ENCODE measurements around the gene CPOX. TPM values are rescaled to one million over a fixed set of nuclear protein-coding genes. Genes with fewer than 3 reads are reported as not detected.

The CPOX gene
- total and polyA plus RNA-seq, 8 donors: 4.1 to 43.7 (median 14.9) TPM

- no peak overlapping the region for H3K27ac ChIP-seq
- H3K36me3 ChIP-seq: no peaks in the 10 kb centered on the region
- no peak for TF ChIP-seq EP300 (IDR thresholded peaks at IDR 0.05)
- no peak for TF ChIP-seq POLR2AphosphoS5 (IDR thresholded peaks at IDR 0.05)
- TF ChIP-seq CTCF (IDR thresholded peaks at IDR 0.05): no peak
- TF ChIP-seq POLR2A (IDR thresholded peaks at IDR 0.05): no peak
- DNase-seq: no peak
- no peak overlapping the region for H3K4me3 ChIP-seq
- intact Hi-C loops (cut with DNase I; ENCODE audit: low total_unique reads): no loop called here
- no peaks in the 10 kb centered on the region for H3K9me3 ChIP-seq
- no peaks in the 10 kb centered on the region for H3K27me3 ChIP-seq
- H3K4me1 ChIP-seq: no peaks in the 10 kb centered on the region
These were observed 34.9 kb upstream of the CPOX start for GRCh38 chr3:98628317-98628716.

- no peak for DNase-seq
- Histone ChIP-seq H3K27ac (no peak overlapping the region), H3K27me3 (no peaks in the 10 kb centered on the region), H3K36me3 (no peaks in the 10 kb centered on the region), H3K9me3 (no peaks in the 10 kb centered on the region), H3K4me3 (no peak overlapping the region), H3K4me1 (no peaks in the 10 kb centered on the region)
- TF ChIP-seq POLR2A (IDR thresholded peaks at IDR 0.05): no peak
- TF ChIP-seq CTCF (IDR thresholded peaks at IDR 0.05): no peak
- 88 to 90% (median 90%) methylated on average over 4 of the region's 4 CpGs for WGBS, 5 donors
- intact Hi-C loops (cut with DNase I; ENCODE audit: low total_unique reads): no loop called here
These were observed 32.7 kb upstream of the CPOX start for GRCh38 chr3:98626151-98626550.

DNA sequence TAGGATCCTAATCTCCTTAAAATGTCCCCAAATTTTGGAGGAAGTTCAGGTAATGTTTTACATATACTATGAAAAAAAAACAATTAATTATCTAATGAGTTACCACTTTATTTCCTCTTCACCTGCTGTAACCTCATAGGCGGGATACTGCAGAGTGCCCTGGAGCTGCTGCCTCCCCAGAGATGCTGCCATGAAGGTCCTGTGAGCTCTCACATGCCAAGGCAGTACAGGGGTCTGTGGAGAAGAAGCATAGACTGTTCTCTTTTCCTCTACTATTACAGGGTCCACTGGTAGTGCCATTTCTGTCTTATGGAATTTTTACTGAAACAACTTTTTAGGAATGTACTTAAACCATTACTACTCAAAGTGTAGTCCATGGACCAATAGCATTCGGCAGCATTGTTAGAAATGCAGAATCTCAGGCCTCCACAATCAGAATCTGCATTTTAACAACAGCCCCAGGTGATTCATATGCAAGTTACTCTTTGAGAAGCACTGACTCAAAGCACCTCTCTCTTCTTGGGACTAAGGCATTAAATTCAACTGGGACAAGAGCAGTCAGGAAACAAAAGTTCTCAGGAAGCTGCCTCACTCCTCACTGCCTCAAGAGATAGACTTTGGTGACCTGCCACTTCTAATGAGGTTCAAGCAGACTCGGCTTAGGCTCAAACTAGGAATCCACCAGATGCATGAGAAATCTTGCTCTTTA lies 30.3 kb upstream of the CPOX start:
- Histone ChIP-seq H3K4me3 (no peak overlapping the region), H3K36me3 (no peaks in the 10 kb centered on the region), H3K27ac (no peak overlapping the region), H3K9me3 (no peaks in the 10 kb centered on the region), H3K27me3 (no peaks in the 10 kb centered on the region), H3K4me1 (no peaks in the 10 kb centered on the region)
- intact Hi-C loops (cut with DNase I; ENCODE audit: low total_unique reads): no loop called here
- 87 to 94% (median 90%) methylated on average over 3 of the region's 3 CpGs for WGBS, 5 donors
- DNase-seq: no peak
- TF ChIP-seq EP300 (IDR thresholded peaks at IDR 0.05) (no peak), POLR2AphosphoS5 (IDR thresholded peaks at IDR 0.05) (no peak), CTCF (IDR thresholded peaks at IDR 0.05) (no peak), POLR2A (IDR thresholded peaks at IDR 0.05) (no peak)

GRCh38 chr3:98617841-98618240 lies 24.4 kb upstream of the CPOX start:
- intact Hi-C loops (cut with DNase I; ENCODE audit: low total_unique reads): no loop called here
- H3K27ac ChIP-seq: no peak overlapping the region
- H3K27me3 ChIP-seq: no peaks in the 10 kb centered on the region
- no peaks in the 10 kb centered on the region for H3K4me1 ChIP-seq
- no peak for DNase-seq
- no peaks in the 10 kb centered on the region for H3K36me3 ChIP-seq
- no peaks in the 10 kb centered on the region for H3K9me3 ChIP-seq
- H3K4me3 ChIP-seq: no peak overlapping the region
- TF ChIP-seq EP300 (IDR thresholded peaks at IDR 0.05): no peak
- no peak for TF ChIP-seq CTCF (IDR thresholded peaks at IDR 0.05)
- TF ChIP-seq POLR2A (IDR thresholded peaks at IDR 0.05): no peak
- no peak for TF ChIP-seq POLR2AphosphoS5 (IDR thresholded peaks at IDR 0.05)
- 94 to 100% (median 96%) methylated on average over 2 of the region's 2 CpGs for WGBS, 5 donors
